Trophoblast cell (in vitro differentiated cells and primary cell): ENCODE measurements around the gene TMC8.

ENCODE experiments used
- DNase-seq, 2 donors: peaks; one replicate each; pipeline ENCODE4 v3.0.0-alpha.2; 2016
- H2AFZ ChIP-seq: 2 replicates; pipeline ENCODE4 v1.6.1; 2013; ENCODE audit warnings: low read length, moderate library complexity, mild to moderate bottlenecking; ENCODE audit not compliant: insufficient read depth, poor library complexity
- H2AK5ac ChIP-seq: 2 replicates; pipeline ENCODE4 v1.6.1; 2013; ENCODE audit warnings: mild to moderate bottlenecking, low read length
- H2BK120ac ChIP-seq: 2 replicates; pipeline ENCODE4 v1.6.1; 2013; ENCODE audit warnings: low read length, mild to moderate bottlenecking, moderate library complexity; ENCODE audit not compliant: insufficient read depth, poor library complexity
- H2BK12ac ChIP-seq: 2 replicates; pipeline ENCODE4 v1.6.1; 2013; ENCODE audit warnings: mild to moderate bottlenecking, low read length, moderate library complexity
- H2BK5ac ChIP-seq: 2 replicates; pipeline ENCODE4 v1.6.1; 2013; ENCODE audit warnings: low read length, low read depth, moderate library complexity, mild to moderate bottlenecking; ENCODE audit not compliant: poor library complexity
- H3K14ac ChIP-seq: 2 replicates; pipeline ENCODE4 v1.6.1; 2013; ENCODE audit warnings: mild to moderate bottlenecking, low read length
- H3K18ac ChIP-seq: 2 replicates; pipeline ENCODE4 v1.6.1; 2013; ENCODE audit warnings: mild to moderate bottlenecking, low read length
- H3K23ac ChIP-seq: 2 replicates; pipeline ENCODE4 v1.6.1; 2013; ENCODE audit warnings: low read length
- H3K27ac ChIP-seq: 2 replicates; pipeline ENCODE4 v1.5.1; 2013; ENCODE audit warnings: low read depth, mild to moderate bottlenecking, inconsistent platforms, low read length, moderate library complexity
- H3K27me3 ChIP-seq: 2 replicates; pipeline ENCODE4 v1.6.1; 2013; ENCODE audit warnings: inconsistent platforms, mild to moderate bottlenecking, low read length, moderate library complexity; ENCODE audit not compliant: insufficient read depth
- H3K36me3 ChIP-seq, 2 experiments: 1 replicate in 1 of 2; 2 replicates in 1 of 2; pipeline ENCODE4 v1.6.1; 2013; ENCODE audit warnings: low read length in 2 of 2, mild to moderate bottlenecking in 2 of 2, moderate library complexity in 1 of 2; ENCODE audit not compliant: insufficient read depth in 2 of 2, control insufficient read depth in 1 of 2
- H3K4ac ChIP-seq: 2 replicates; pipeline ENCODE4 v1.6.1; 2013; ENCODE audit warnings: low read depth, mild to moderate bottlenecking, low read length, moderate library complexity
- H3K4me1 ChIP-seq, 2 experiments: 1 replicate in 1 of 2; 2 replicates in 1 of 2; pipeline ENCODE4 v1.6.1; 2013; ENCODE audit warnings: low read length in 2 of 2, mild to moderate bottlenecking in 2 of 2, moderate library complexity in 1 of 2; ENCODE audit not compliant: insufficient read depth in 2 of 2, control insufficient read depth in 1 of 2
- H3K4me2 ChIP-seq: 2 replicates; pipeline ENCODE4 v1.6.1; 2013; ENCODE audit warnings: inconsistent platforms, mild to moderate bottlenecking, low read length, moderate library complexity
- H3K4me3 ChIP-seq: 2 replicates; pipeline ENCODE4 v1.5.1; 2013; ENCODE audit warnings: mild to moderate bottlenecking, low read depth, low read length, inconsistent platforms
- H3K79me1 ChIP-seq: one replicate; pipeline ENCODE4 v1.6.1; 2013; ENCODE audit warnings: low read length
- H3K79me2 ChIP-seq: 2 replicates; pipeline ENCODE4 v1.6.1; 2013; ENCODE audit warnings: low read length, mild to moderate bottlenecking; ENCODE audit not compliant: control insufficient read depth, insufficient read depth, poor library complexity
- H3K9ac ChIP-seq: 2 replicates; pipeline ENCODE4 v1.6.1; 2013; ENCODE audit warnings: mild to moderate bottlenecking, low read length
- H3K9me3 ChIP-seq: 2 replicates; pipeline ENCODE4 v1.6.1; 2013; ENCODE audit warnings: low read depth, mild to moderate bottlenecking, control low read depth, inconsistent platforms, low read length; ENCODE audit not compliant: insufficient read depth
- H4K12ac ChIP-seq: 2 replicates; pipeline ENCODE4 v1.6.1; 2013; ENCODE audit warnings: low read depth, mild to moderate bottlenecking, low read length, moderate library complexity
- H4K8ac ChIP-seq: 2 replicates; pipeline ENCODE4 v1.6.1; 2013; ENCODE audit warnings: low read depth, mild to moderate bottlenecking, low read length, moderate library complexity
- H4K91ac ChIP-seq: one replicate; pipeline ENCODE4 v1.6.1; 2013; ENCODE audit warnings: low read depth, mild to moderate bottlenecking, low read length, moderate library complexity
- WGBS: extraction: QIAGEN DNeasy Blood & Tissue Kit; methylation state at CpG from one replicate; pipeline ENCODE4 v1.1.7; 2013; ENCODE audit warnings: missing lambda C conversion rate; ENCODE audit not compliant: insufficient read length, insufficient coverage; ENCODE audit errors: extremely low coverage; 5-methylcytosine and 5-hydroxymethylcytosine counted together

Gene TMC8

DNA sequence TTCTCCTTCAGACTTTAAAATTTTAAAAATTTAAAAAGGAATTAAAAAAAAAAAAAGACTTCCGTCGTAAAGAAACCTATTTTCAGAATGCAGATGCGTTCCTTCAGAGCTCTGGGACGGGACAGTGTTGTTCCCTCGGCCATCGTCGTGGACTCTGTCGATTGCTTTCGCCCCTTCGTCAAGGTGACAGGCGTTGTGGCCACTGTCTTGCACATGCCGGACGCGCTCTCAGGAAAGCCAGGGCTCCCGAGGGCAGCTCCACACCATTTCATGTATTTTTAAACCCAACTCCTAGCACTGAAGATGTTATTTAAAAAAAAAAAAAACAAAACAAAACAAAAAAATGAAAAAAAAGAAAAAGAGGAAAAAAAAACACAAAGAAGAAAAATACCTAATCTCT, 24.4 kb upstream of the TMC8 start:
- H2BK120ac ChIP-seq: no peak overlapping the region
- no peaks in the 10 kb centered on the region for H3K27me3 ChIP-seq
- H3K4ac ChIP-seq: no peak overlapping the region
- no peak overlapping the region for H3K4me2 ChIP-seq
- no peaks in the 10 kb centered on the region for H3K79me1 ChIP-seq
- peaks cover 8% of the 10 kb centered on the region for H3K9me3 ChIP-seq
- H2AK5ac ChIP-seq: no peak overlapping the region
- H4K12ac ChIP-seq: no peak overlapping the region
- DNase-seq: no peak
- H4K91ac ChIP-seq: no peak overlapping the region
- H3K79me2 ChIP-seq: no peaks in the 10 kb centered on the region
- no peak overlapping the region for H3K27ac ChIP-seq
- H3K23ac ChIP-seq: no peak overlapping the region
- H3K9ac ChIP-seq: no peak overlapping the region
- H3K36me3 ChIP-seq: peaks cover 28 to 32% of the 10 kb centered on the region in 2 experiments
- H2BK5ac ChIP-seq: no peak overlapping the region
- H3K14ac ChIP-seq: no peak overlapping the region
- H2BK12ac ChIP-seq: no peak overlapping the region
- no peak overlapping the region for H3K18ac ChIP-seq
- H4K8ac ChIP-seq: no peak overlapping the region
- H3K4me3 ChIP-seq: no peak overlapping the region
- no CpG with 5 or more reads among the region's 15 CpGs for WGBS
- H2AFZ ChIP-seq: no peak overlapping the region
- no peaks in the 10 kb centered on the region for H3K4me1 ChIP-seq

GRCh38 chr17:78107457-78107856, 23.1 kb upstream of the TMC8 start:
- no peak overlapping the region for H2AFZ ChIP-seq
- H3K4me2 ChIP-seq: no peak overlapping the region
- DNase-seq: no peak
- no peak overlapping the region for H3K18ac ChIP-seq
- H3K9me3 ChIP-seq: peaks cover 1% of the 10 kb centered on the region
- no peak overlapping the region for H3K27ac ChIP-seq
- H3K14ac ChIP-seq: no peak overlapping the region
- H3K79me1 ChIP-seq: no peaks in the 10 kb centered on the region
- no peak overlapping the region for H4K8ac ChIP-seq
- no peak overlapping the region for H2AK5ac ChIP-seq
- H3K23ac ChIP-seq: no peak overlapping the region
- no peak overlapping the region for H2BK5ac ChIP-seq
- WGBS: no CpG with 5 or more reads among the region's 10 CpGs
- H3K4ac ChIP-seq: no peak overlapping the region
- H2BK120ac ChIP-seq: no peak overlapping the region
- no peaks in the 10 kb centered on the region for H3K27me3 ChIP-seq
- no peak overlapping the region for H4K12ac ChIP-seq
- H3K4me3 ChIP-seq: no peak overlapping the region
- H2BK12ac ChIP-seq: no peak overlapping the region
- no peaks in the 10 kb centered on the region for H3K4me1 ChIP-seq
- H3K9ac ChIP-seq: no peak overlapping the region
- H3K79me2 ChIP-seq: no peaks in the 10 kb centered on the region
- peaks cover 35 to 42% of the 10 kb centered on the region in 2 experiments for H3K36me3 ChIP-seq
- no peak overlapping the region for H4K91ac ChIP-seq

GRCh38 chr17:78107976-78108725, 22.4 kb upstream of the TMC8 start:
- H3K27ac ChIP-seq: no peak overlapping the region
- no peak overlapping the region for H3K23ac ChIP-seq
- no peak overlapping the region for H3K9ac ChIP-seq
- H3K79me1 ChIP-seq: no peaks in the 10 kb centered on the region
- no peak overlapping the region for H3K4ac ChIP-seq
- H3K9me3 ChIP-seq: peaks cover 1% of the 10 kb centered on the region
- no peak overlapping the region for H3K4me3 ChIP-seq
- no peak for DNase-seq
- H3K27me3 ChIP-seq: no peaks in the 10 kb centered on the region
- H2AFZ ChIP-seq: no peak overlapping the region
- H3K79me2 ChIP-seq: no peaks in the 10 kb centered on the region
- H3K4me2 ChIP-seq: no peak overlapping the region
- no peak overlapping the region for H2BK120ac ChIP-seq
- H3K18ac ChIP-seq: no peak overlapping the region
- no peak overlapping the region for H2BK5ac ChIP-seq
- no peak overlapping the region for H3K14ac ChIP-seq
- WGBS: no CpG with 5 or more reads among the region's 21 CpGs
- no peak overlapping the region for H4K91ac ChIP-seq
- H3K36me3 ChIP-seq: peaks cover 37 to 46% of the 10 kb centered on the region in 2 experiments
- H4K8ac ChIP-seq: no peak overlapping the region
- no peak overlapping the region for H2AK5ac ChIP-seq
- H3K4me1 ChIP-seq: no peaks in the 10 kb centered on the region
- no peak overlapping the region for H4K12ac ChIP-seq
- no peak overlapping the region for H2BK12ac ChIP-seq

GRCh38 chr17:78108726-78109488, 21.7 kb upstream of the TMC8 start:
- Histone ChIP-seq H3K4me2 (no peak overlapping the region), H3K27me3 (no peaks in the 10 kb centered on the region), H3K36me3 (peaks cover 35 to 50% of the 10 kb centered on the region in 2 experiments), H3K27ac (no peak overlapping the region), H3K9ac (no peak overlapping the region), H3K23ac (no peak overlapping the region), H3K79me1 (no peaks in the 10 kb centered on the region), H3K4ac (no peak overlapping the region), H2AK5ac (no peak overlapping the region), H3K9me3 (peaks cover 1% of the 10 kb centered on the region), H4K8ac (no peak overlapping the region), H3K4me1 (no peaks in the 10 kb centered on the region), H2AFZ (no peak overlapping the region), H3K14ac (no peak overlapping the region), H3K18ac (no peak overlapping the region), H3K79me2 (no peaks in the 10 kb centered on the region), H4K91ac (no peak overlapping the region), H4K12ac (no peak overlapping the region), H2BK120ac (no peak overlapping the region), H2BK12ac (no peak overlapping the region), H3K4me3 (no peak overlapping the region), H2BK5ac (no peak overlapping the region)
- DNase-seq: no peak
- no CpG with 5 or more reads among the region's 18 CpGs for WGBS
